ENCODE measurements around the gene PSPH.
"Not testable (repeated sequence)": the region's sequence is repeated elsewhere in the genome, so short reads cannot be mapped to it uniquely, and the experiment has no call there.

PSPH gene

DNA sequence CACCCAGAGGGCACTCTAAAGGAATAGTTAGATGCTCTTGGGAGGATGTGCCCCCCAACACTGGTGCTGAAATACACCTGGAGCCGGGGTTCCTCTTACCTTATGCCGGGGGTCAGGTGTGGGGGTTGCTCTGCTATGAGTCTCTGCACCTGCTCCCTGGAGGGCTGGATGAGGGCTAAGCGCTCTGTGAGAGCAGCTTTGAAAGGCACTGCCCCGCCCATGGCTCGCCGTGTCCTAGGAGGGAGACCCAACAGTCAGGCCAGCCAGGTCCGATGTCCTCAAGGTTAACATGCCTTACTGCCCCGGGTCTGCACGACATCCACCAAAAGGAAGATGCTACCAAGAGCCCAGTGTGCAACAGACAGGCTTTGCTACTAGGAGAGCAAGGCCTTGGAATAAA, 31.7 kb downstream of the PSPH start:
- no peaks in the 10 kb centered on the region for H3K4me1 ChIP-seq (ENCODE audit: control insufficient read depth in 1 of 2, insufficient read depth in 2 of 2, low read length in 2 of 2)
- WGBS (ENCODE audit: extremely low coverage, insufficient coverage, insufficient read length) = no CpG with 5 or more reads among the region's 9 CpGs
- no peak overlapping the region for H3K18ac ChIP-seq (ENCODE audit: low read length)
- H4K91ac ChIP-seq (ENCODE audit: low read depth, low read length) = no peak overlapping the region
- H3K4me2 ChIP-seq (ENCODE audit: low read length) = no peak overlapping the region
- no peak overlapping the region for H2BK120ac ChIP-seq (ENCODE audit: insufficient read depth, low read length, poor library complexity)
- no peaks in the 10 kb centered on the region for H3K79me1 ChIP-seq (ENCODE audit: low read length)
- H3K9me3 ChIP-seq (ENCODE audit: insufficient read depth, low read depth, low read length) = no peaks in the 10 kb centered on the region
- no peak overlapping the region for H3K9ac ChIP-seq (ENCODE audit: low read length)
- H4K8ac ChIP-seq (ENCODE audit: low read depth, low read length) = no peak overlapping the region
- H2BK12ac ChIP-seq (ENCODE audit: low read length) = no peak overlapping the region
- H3K4me3 ChIP-seq (ENCODE audit: low read depth, low read length) = no peak overlapping the region
- H2AK5ac ChIP-seq (ENCODE audit: low read length) = no peak overlapping the region
- H3K14ac ChIP-seq (ENCODE audit: low read length) = no peak overlapping the region
- peaks cover 16% of the 10 kb centered on the region in 2 experiments for H3K36me3 ChIP-seq (ENCODE audit: control insufficient read depth in 1 of 2, insufficient read depth in 2 of 2, low read length in 2 of 2)
- H2AFZ ChIP-seq (ENCODE audit: insufficient read depth, low read length, poor library complexity) = no peak overlapping the region
- no peak overlapping the region for H3K4ac ChIP-seq (ENCODE audit: low read depth, low read length)
- H4K12ac ChIP-seq (ENCODE audit: low read depth, low read length) = no peak overlapping the region
- H3K23ac ChIP-seq (ENCODE audit: low read length) = no peak overlapping the region
- no peak overlapping the region for H2BK5ac ChIP-seq (ENCODE audit: low read depth, low read length, poor library complexity)
- no peaks in the 10 kb centered on the region for H3K79me2 ChIP-seq (ENCODE audit: control insufficient read depth, insufficient read depth, low read length, poor library complexity)
- H3K27me3 ChIP-seq (ENCODE audit: insufficient read depth, low read length) = no peaks in the 10 kb centered on the region
- DNase-seq = no peak
- no peak overlapping the region for H3K27ac ChIP-seq (ENCODE audit: low read depth, low read length)

DNA sequence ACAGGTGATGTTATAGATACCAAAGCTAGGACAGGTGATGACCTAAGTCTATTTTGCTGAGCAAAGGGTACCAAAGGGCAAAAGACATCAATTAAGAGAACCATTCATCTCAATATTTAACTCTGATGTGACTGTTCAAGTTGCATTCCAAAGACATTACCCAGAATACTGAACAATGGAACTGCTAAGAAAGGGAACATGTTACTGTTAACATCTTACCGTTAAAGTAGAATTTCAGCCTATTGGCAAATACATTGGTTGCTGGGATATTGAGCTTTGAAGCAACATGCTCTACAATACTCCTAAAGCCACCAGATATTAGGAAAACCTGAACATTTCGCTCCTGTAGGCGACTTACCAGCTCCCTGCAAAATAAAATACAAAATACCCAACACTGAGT, 34.2 kb downstream of the PSPH start:
- H3K9ac ChIP-seq (ENCODE audit: low read length); H2BK120ac ChIP-seq (ENCODE audit: insufficient read depth, low read length, poor library complexity); H3K14ac ChIP-seq (ENCODE audit: low read length); H2AK5ac ChIP-seq (ENCODE audit: low read length); H3K79me1 ChIP-seq (ENCODE audit: low read length); H3K9me3 ChIP-seq (ENCODE audit: insufficient read depth, low read depth, low read length); H2BK5ac ChIP-seq (ENCODE audit: low read depth, low read length, poor library complexity); H3K23ac ChIP-seq (ENCODE audit: low read length); H3K4me3 ChIP-seq (ENCODE audit: low read depth, low read length); H3K27ac ChIP-seq (ENCODE audit: low read depth, low read length); H3K27me3 ChIP-seq (ENCODE audit: insufficient read depth, low read length); H2BK12ac ChIP-seq (ENCODE audit: low read length); H3K4me2 ChIP-seq (ENCODE audit: low read length); H4K12ac ChIP-seq (ENCODE audit: low read depth, low read length); DNase-seq; H3K79me2 ChIP-seq (ENCODE audit: control insufficient read depth, insufficient read depth, low read length, poor library complexity); H3K4ac ChIP-seq (ENCODE audit: low read depth, low read length); H3K18ac ChIP-seq (ENCODE audit: low read length); H2AFZ ChIP-seq (ENCODE audit: insufficient read depth, low read length, poor library complexity); H4K91ac ChIP-seq (ENCODE audit: low read depth, low read length); H3K4me1 ChIP-seq (ENCODE audit: control insufficient read depth in 1 of 2, insufficient read depth in 2 of 2, low read length in 2 of 2); H4K8ac ChIP-seq (ENCODE audit: low read depth, low read length): not testable (repeated sequence)
- WGBS (ENCODE audit: extremely low coverage, insufficient coverage, insufficient read length) = no CpG with 5 or more reads among the region's 3 CpGs
- peaks cover 25 to 28% of the 10 kb centered on the region in 2 experiments for H3K36me3 ChIP-seq (ENCODE audit: control insufficient read depth in 1 of 2, insufficient read depth in 2 of 2, low read length in 2 of 2)

DNA sequence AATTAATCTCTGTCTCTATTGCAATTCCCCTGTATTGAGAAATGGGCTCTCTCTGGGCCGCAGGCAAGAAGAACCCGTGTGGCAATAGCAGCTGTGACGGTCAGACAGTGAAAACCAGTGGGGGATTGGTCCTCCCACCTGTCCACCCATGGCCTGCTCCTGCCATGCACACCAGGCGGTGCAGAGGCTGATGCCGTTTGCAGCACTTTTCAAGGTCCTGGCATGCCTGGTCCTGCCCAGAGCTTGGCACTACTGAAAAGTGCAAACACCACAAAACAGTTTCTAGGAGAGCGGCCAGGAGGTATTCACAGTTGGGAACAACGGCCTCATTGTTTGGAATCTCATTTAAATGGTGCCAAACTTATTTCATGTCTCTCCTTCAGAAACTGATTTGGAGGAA, 41.5 kb downstream of the PSPH start:
- Histone ChIP-seq H3K9ac (ENCODE audit: low read length) (no peak overlapping the region), H2BK12ac (ENCODE audit: low read length) (no peak overlapping the region), H3K14ac (ENCODE audit: low read length) (no peak overlapping the region), H4K91ac (ENCODE audit: low read depth, low read length) (no peak overlapping the region), H3K23ac (ENCODE audit: low read length) (no peak overlapping the region), H3K79me1 (ENCODE audit: low read length) (no peaks in the 10 kb centered on the region), H3K27ac (ENCODE audit: low read depth, low read length) (no peak overlapping the region), H3K9me3 (ENCODE audit: insufficient read depth, low read depth, low read length) (no peaks in the 10 kb centered on the region), H3K4me2 (ENCODE audit: low read length) (no peak overlapping the region), H3K4ac (ENCODE audit: low read depth, low read length) (no peak overlapping the region), H3K4me1 (ENCODE audit: control insufficient read depth in 1 of 2, insufficient read depth in 2 of 2, low read length in 2 of 2) (peaks cover 0 to 2% of the 10 kb centered on the region in 2 experiments), H4K8ac (ENCODE audit: low read depth, low read length) (no peak overlapping the region), H3K79me2 (ENCODE audit: control insufficient read depth, insufficient read depth, low read length, poor library complexity) (no peaks in the 10 kb centered on the region), H3K4me3 (ENCODE audit: low read depth, low read length) (no peak overlapping the region), H4K12ac (ENCODE audit: low read depth, low read length) (no peak overlapping the region), H2BK120ac (ENCODE audit: insufficient read depth, low read length, poor library complexity) (no peak overlapping the region), H3K18ac (ENCODE audit: low read length) (no peak overlapping the region), H2AFZ (ENCODE audit: insufficient read depth, low read length, poor library complexity) (no peak overlapping the region), H2BK5ac (ENCODE audit: low read depth, low read length, poor library complexity) (no peak overlapping the region), H3K27me3 (ENCODE audit: insufficient read depth, low read length) (no peaks in the 10 kb centered on the region), H2AK5ac (ENCODE audit: low read length) (no peak overlapping the region), H3K36me3 (ENCODE audit: control insufficient read depth in 1 of 2, insufficient read depth in 2 of 2, low read length in 2 of 2) (peaks cover 15% of the 10 kb centered on the region in 2 experiments)
- DNase-seq = no peak
- no CpG with 5 or more reads among the region's 7 CpGs for WGBS (ENCODE audit: extremely low coverage, insufficient coverage, insufficient read length)

DNA sequence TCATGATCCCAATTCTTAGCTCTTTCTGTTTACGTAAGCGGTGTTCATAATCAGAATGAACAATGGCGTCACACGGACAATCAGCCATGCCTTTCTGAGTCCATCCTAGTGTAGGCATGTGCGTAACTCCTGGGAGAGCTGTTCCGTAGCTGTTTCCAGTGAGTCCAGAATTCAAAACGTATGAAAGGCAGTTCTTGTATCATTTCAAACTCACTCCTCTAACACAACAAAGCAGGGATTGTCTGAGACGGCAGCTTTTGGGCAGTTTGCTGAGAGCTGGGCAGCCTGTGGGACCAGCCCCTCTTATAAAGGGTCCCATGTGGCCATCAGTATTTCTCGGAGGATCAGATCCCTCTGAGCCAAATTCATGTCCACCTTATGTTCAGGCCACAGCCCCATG, 43.4 kb downstream of the PSPH start:
- H3K27me3 ChIP-seq (ENCODE audit: insufficient read depth, low read length) = no peaks in the 10 kb centered on the region

More for the DNA sequence above, 43.4 kb downstream of the PSPH start:
- Histone ChIP-seq H3K4me3 (ENCODE audit: low read depth, low read length) (no peak overlapping the region), H3K79me1 (ENCODE audit: low read length) (no peaks in the 10 kb centered on the region), H2BK120ac (ENCODE audit: insufficient read depth, low read length, poor library complexity) (no peak overlapping the region), H3K23ac (ENCODE audit: low read length) (no peak overlapping the region), H3K18ac (ENCODE audit: low read length) (no peak overlapping the region), H3K14ac (ENCODE audit: low read length) (no peak overlapping the region), H3K4me1 (ENCODE audit: control insufficient read depth in 1 of 2, insufficient read depth in 2 of 2, low read length in 2 of 2) (peaks cover 0 to 2% of the 10 kb centered on the region in 2 experiments), H2AK5ac (ENCODE audit: low read length) (peak overlapping the region; percentile 9), H3K79me2 (ENCODE audit: control insufficient read depth, insufficient read depth, low read length, poor library complexity) (no peaks in the 10 kb centered on the region), H3K9me3 (ENCODE audit: insufficient read depth, low read depth, low read length) (no peaks in the 10 kb centered on the region), H3K27ac (ENCODE audit: low read depth, low read length) (no peak overlapping the region), H4K12ac (ENCODE audit: low read depth, low read length) (no peak overlapping the region), H2BK12ac (ENCODE audit: low read length) (no peak overlapping the region), H3K9ac (ENCODE audit: low read length) (no peak overlapping the region), H3K4me2 (ENCODE audit: low read length) (no peak overlapping the region), H3K4ac (ENCODE audit: low read depth, low read length) (no peak overlapping the region), H4K91ac (ENCODE audit: low read depth, low read length) (no peak overlapping the region), H4K8ac (ENCODE audit: low read depth, low read length) (no peak overlapping the region), H2AFZ (ENCODE audit: insufficient read depth, low read length, poor library complexity) (no peak overlapping the region), H3K36me3 (ENCODE audit: control insufficient read depth in 1 of 2, insufficient read depth in 2 of 2, low read length in 2 of 2) (peaks cover 4 to 6% of the 10 kb centered on the region in 2 experiments), H2BK5ac (ENCODE audit: low read depth, low read length, poor library complexity) (no peak overlapping the region)
- no peak for DNase-seq
- WGBS (ENCODE audit: extremely low coverage, insufficient coverage, insufficient read length) = no CpG with 5 or more reads among the region's 9 CpGs
